SK-N-DZ (cell line): ENCODE results near the gene LY86.

ENCODE experiments used
- DNase-seq: peaks from one replicate; pipeline ENCODE4 v3.0.0-alpha.2; 2015; ENCODE audit warnings: low spot score

LY86 gene

GRCh38 chr6:6622501-6622900, 34.0 kb downstream of the LY86 start:
- no peak for DNase-seq

GRCh38 chr6:6623553-6623952, 35.0 kb downstream of the LY86 start:
- DNase-seq: no peak

GRCh38 chr6:6624269-6624990, 35.9 kb downstream of the LY86 start:
- no peak for DNase-seq

- no peak for DNase-seq
These were observed 37.7 kb downstream of the LY86 start for GRCh38 chr6:6626187-6626586.

- DNase-seq: no peak
These were observed 40.9 kb downstream of the LY86 start for GRCh38 chr6:6629402-6629801.

GRCh38 chr6:6631053-6631452, 42.5 kb downstream of the LY86 start:
- DNase-seq: no peak

- DNase-seq: no peak
These were observed 43.2 kb downstream of the LY86 start for GRCh38 chr6:6631534-6632276.

GRCh38 chr6:6633898-6634734, 45.6 kb downstream of the LY86 start:
- DNase-seq: no peak

- DNase-seq: no peak
These were observed 46.2 kb downstream of the LY86 start for GRCh38 chr6:6634735-6635075.

GRCh38 chr6:6635291-6635690, 46.8 kb downstream of the LY86 start:
- DNase-seq: no peak

GRCh38 chr6:6635869-6636268, 47.3 kb downstream of the LY86 start:
- DNase-seq: no peak

- no peak for DNase-seq
These were observed 51.1 kb downstream of the LY86 start for GRCh38 chr6:6639572-6639971.

GRCh38 chr6:6640926-6641325, 52.4 kb downstream of the LY86 start:
- DNase-seq: no peak

- DNase-seq: no peak
These were observed 54.9 kb downstream of the LY86 start for GRCh38 chr6:6643398-6643797.

GRCh38 chr6:6645261-6645917, 56.9 kb downstream of the LY86 start:
- DNase-seq: no peak

- no peak for DNase-seq
These were observed 57.9 kb downstream of the LY86 start for GRCh38 chr6:6646384-6646783.

GRCh38 chr6:6646859-6647258, 58.3 kb downstream of the LY86 start:
- DNase-seq: no peak

GRCh38 chr6:6648692-6649343, 60.3 kb downstream of the LY86 start:
- DNase-seq: no peak

GRCh38 chr6:6649824-6650349, 61.4 kb downstream of the LY86 start:
- DNase-seq: no peak

GRCh38 chr6:6650839-6651238, 62.3 kb downstream of the LY86 start:
- DNase-seq: no peak

- no peak for DNase-seq
These were observed 62.8 kb downstream of the LY86 start for GRCh38 chr6:6651335-6651734.
